GM12891 (cell line): ENCODE data around the gene TBC1D22A.

Experiments used
- POLR2A ChIP-seq: IDR thresholded peaks from 2 replicates; pipeline ENCODE4 v1.6.1; 2011; ENCODE audit warnings: low read depth, low read length, control low read depth
- POLR2AphosphoS5 ChIP-seq: IDR thresholded peaks from 2 replicates; pipeline ENCODE4 v1.6.1; 2011; ENCODE audit warnings: low read depth, low read length, control low read depth

GRCh38 chr22:47069270-47069669 lies 306.8 kb downstream of the TBC1D22A start:
- TF ChIP-seq POLR2A (no peak), POLR2AphosphoS5 (no peak)
